GM12801 (cell line): ENCODE measurements around the gene CYFIP1.

Experiments
- CTCF ChIP-seq: IDR thresholded peaks from one replicate; pipeline ENCODE4 v1.5.1; 2011; ENCODE audit warnings: control low read depth; ENCODE audit not compliant: insufficient read length; ENCODE audit errors: extremely low read depth

Gene CYFIP1

GRCh38 chr15:22885120-22885519 lies 95.0 kb downstream of the CYFIP1 start:
- TF ChIP-seq CTCF = no peak

GRCh38 chr15:22884344-22884743 lies 95.8 kb downstream of the CYFIP1 start:
- no peak for TF ChIP-seq CTCF

- TF ChIP-seq CTCF = no peak
Observed at GRCh38 chr15:22883196-22883595, 97.0 kb downstream of the CYFIP1 start.

GRCh38 chr15:22881739-22882440 lies 98.3 kb downstream of the CYFIP1 start:
- no peak for TF ChIP-seq CTCF

- TF ChIP-seq CTCF = no peak
Observed at GRCh38 chr15:22880981-22881738, 99.0 kb downstream of the CYFIP1 start.

GRCh38 chr15:22880068-22880980 lies 99.8 kb downstream of the CYFIP1 start:
- TF ChIP-seq CTCF = no peak

- no peak for TF ChIP-seq CTCF
Observed at GRCh38 chr15:22878103-22878502, 102.1 kb downstream of the CYFIP1 start.
